Activated B cell treated with CpG ODN at 0.5 μM for 24 hours (primary cell): ENCODE data around the gene KRTAP3-1. TPM values are rescaled to one million over a fixed set of nuclear protein-coding genes. Genes with fewer than 3 reads are reported as not detected.

Experiments used
- ATAC-seq: fragments of 200-7000 bp; cut with Tn5 transposase; one replicate; pipeline ENCODE4 v1.10.0; 2021; ENCODE audit warnings: low read depth, mild to moderate bottlenecking, moderate library complexity
- CTCF ChIA-PET: fragments of 350-600 bp; sonication (Branson Sonifier 250); formaldehyde crosslinking; loops from one replicate; lab custom pipeline; 2021; ENCODE audit warnings: antibody characterized with exemption; lab: Charles Lee
- POLR2A ChIA-PET: fragments of 350-600 bp; sonication (Branson Sonifier 250); formaldehyde crosslinking; loops from one replicate; lab custom pipeline; 2021; ENCODE audit warnings: antibody characterized with exemption; lab: Charles Lee
- DNase-seq: peaks from one replicate; pipeline ENCODE4 v3.0.0; 2022
- H3K27ac Mint-ChIP-seq: one replicate; pipeline ENCODE4 v1.8.0; 2020; ENCODE audit warnings: mixed read lengths
- H3K27me3 Mint-ChIP-seq: one replicate; pipeline ENCODE4 v1.8.0; 2021; ENCODE audit warnings: mixed read lengths
- H3K36me3 Mint-ChIP-seq: one replicate; pipeline ENCODE4 v1.8.0; 2021; ENCODE audit warnings: low read depth, mixed read lengths
- H3K4me1 Mint-ChIP-seq: one replicate; pipeline ENCODE4 v1.8.0; 2021; ENCODE audit warnings: mixed read lengths
- H3K4me3 Mint-ChIP-seq: one replicate; pipeline ENCODE4 v1.8.0; 2020; ENCODE audit warnings: mild to moderate bottlenecking, mixed read lengths
- H3K9me3 Mint-ChIP-seq: one replicate; pipeline ENCODE4 v1.8.0; 2020; ENCODE audit warnings: mixed read lengths
- intact Hi-C: fragments of 100-400 bp; cut with micrococcal nuclease; formaldehyde crosslinking; loops from one replicate; pipeline ENCODE4 v1.15.1; 2024
- total RNA-seq: library from RNA; stranded (reverse); gene quantifications from 2 replicates; pipeline ENCODE4 v1.2.3, GENCODE V29; 2022
- TF ChIP-seq, protein P1 (sequence below): fragments of 200-600 bp; IDR thresholded peaks from one replicate; pipeline ENCODE4 v1.8.0; 2022; ENCODE audit warnings: antibody characterized with exemption, mild to moderate bottlenecking

KRTAP3-1 gene
- total RNA-seq, 1 donor from 2014 or later = not detected

- Mint-ChIP-seq H3K36me3 (no peaks in the 10 kb centered on the region), H3K4me1 (no peaks in the 10 kb centered on the region), H3K27ac (no peak overlapping the region), H3K4me3 (no peak overlapping the region), H3K27me3 (peaks cover 25% of the 10 kb centered on the region), H3K9me3 (no peaks in the 10 kb centered on the region)
- TF ChIP-seq, protein P1, sequence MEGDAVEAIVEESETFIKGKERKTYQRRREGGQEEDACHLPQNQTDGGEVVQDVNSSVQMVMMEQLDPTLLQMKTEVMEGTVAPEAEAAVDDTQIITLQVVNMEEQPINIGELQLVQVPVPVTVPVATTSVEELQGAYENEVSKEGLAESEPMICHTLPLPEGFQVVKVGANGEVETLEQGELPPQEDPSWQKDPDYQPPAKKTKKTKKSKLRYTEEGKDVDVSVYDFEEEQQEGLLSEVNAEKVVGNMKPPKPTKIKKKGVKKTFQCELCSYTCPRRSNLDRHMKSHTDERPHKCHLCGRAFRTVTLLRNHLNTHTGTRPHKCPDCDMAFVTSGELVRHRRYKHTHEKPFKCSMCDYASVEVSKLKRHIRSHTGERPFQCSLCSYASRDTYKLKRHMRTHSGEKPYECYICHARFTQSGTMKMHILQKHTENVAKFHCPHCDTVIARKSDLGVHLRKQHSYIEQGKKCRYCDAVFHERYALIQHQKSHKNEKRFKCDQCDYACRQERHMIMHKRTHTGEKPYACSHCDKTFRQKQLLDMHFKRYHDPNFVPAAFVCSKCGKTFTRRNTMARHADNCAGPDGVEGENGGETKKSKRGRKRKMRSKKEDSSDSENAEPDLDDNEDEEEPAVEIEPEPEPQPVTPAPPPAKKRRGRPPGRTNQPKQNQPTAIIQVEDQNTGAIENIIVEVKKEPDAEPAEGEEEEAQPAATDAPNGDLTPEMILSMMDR = no peak
- intact Hi-C loops = no loop called here
- ChIA-PET POLR2A (no interaction called here), CTCF (no interaction called here)
- DNase-seq (no peak), ATAC-seq (no peak)
Measured at GRCh38 chr17:40975516-40975915, 33.4 kb downstream of the KRTAP3-1 start.

DNA sequence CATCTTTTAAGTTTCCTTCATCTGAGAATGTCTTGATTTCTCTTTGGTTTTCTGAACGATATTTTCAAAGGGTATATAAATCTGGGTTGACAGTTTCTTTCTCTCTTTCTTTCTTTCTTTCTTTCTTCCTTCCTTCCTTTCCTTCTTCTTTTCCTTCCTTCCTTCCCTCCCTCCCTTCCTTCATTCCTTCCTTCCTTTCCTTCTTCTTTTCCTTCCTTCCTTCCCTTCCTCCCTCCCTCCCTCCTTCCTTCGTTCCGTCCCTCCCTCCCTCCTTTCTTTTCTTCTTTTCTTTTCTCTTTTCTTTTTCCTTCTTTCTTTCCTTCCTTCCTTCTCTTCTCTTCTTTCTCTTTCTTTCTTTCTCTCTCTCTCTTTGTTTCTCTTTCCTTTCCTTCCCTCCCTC is 34.6 kb downstream of the KRTAP3-1 start:
- DNase-seq (no peak), ATAC-seq (no peak)
- Mint-ChIP-seq H3K4me1 (no peaks in the 10 kb centered on the region), H3K4me3 (no peak overlapping the region), H3K27ac (no peak overlapping the region), H3K36me3 (no peaks in the 10 kb centered on the region), H3K27me3 (peaks cover 22% of the 10 kb centered on the region), H3K9me3 (no peaks in the 10 kb centered on the region)
- CTCF ChIA-PET = no interaction called here
- intact Hi-C loops = no loop called here
- POLR2A ChIA-PET = interaction anchor here (1.0 kb wide), 1 partner anchor 519 kb away, joined by 3 read pairs; no protein-coding TSS in a partner anchor
- TF ChIP-seq, protein P1 = no peak

- DNase-seq = no peak
- CTCF ChIA-PET = no interaction called here
Measured at GRCh38 chr17:40967582-40967981, 41.3 kb downstream of the KRTAP3-1 start.

DNA sequence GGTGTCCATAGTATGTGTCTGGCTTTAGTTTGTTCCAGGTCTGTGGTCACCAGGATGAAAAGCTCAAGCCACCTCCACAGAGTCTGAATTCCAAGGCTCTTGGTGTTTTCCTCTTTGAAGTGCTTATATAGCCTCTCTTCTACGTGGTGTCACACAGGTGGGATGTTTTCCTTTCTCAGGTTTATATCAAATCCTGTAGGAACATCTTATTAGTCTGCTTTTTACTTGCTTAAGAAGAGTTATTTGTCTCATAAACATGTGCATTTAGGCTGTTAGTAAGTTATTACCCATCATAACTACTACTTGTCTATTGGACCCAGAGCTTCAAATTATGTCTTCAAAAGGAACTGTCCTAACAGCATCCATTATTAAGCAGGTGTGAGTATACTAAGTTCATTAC is 42.1 kb downstream of the KRTAP3-1 start, which contains the start of gene KRT39:
Gene KRT39, minus strand, starts transcription at position 101 of the 400 bp plus-strand sequence. Its CDS starts 92 bp downstream, at position 9.
- Mint-ChIP-seq H3K9me3 (no peaks in the 10 kb centered on the region), H3K4me1 (no peaks in the 10 kb centered on the region), H3K4me3 (no peak within 1 kb of the TSS), H3K27ac (no peak within 1 kb of the TSS), H3K27me3 (peaks cover 19% of the 10 kb centered on the region), H3K36me3 (no peaks in the 10 kb centered on the region)
- ChIA-PET CTCF (no interaction called here), POLR2A (no interaction called here)
- intact Hi-C loops = no loop called here
- TF ChIP-seq, protein P1 = no peak
- no peak for DNase-seq
- no peak for ATAC-seq

More at GRCh38 chr17:40967582-40967981, 41.3 kb downstream of the KRTAP3-1 start:
- H3K4me3 Mint-ChIP-seq = no peak overlapping the region
- H3K27me3 Mint-ChIP-seq = peaks cover 19% of the 10 kb centered on the region
- intact Hi-C loops = no loop called here
- H3K27ac Mint-ChIP-seq = no peak overlapping the region
- ATAC-seq = no peak
- H3K9me3 Mint-ChIP-seq = no peaks in the 10 kb centered on the region
- POLR2A ChIA-PET = no interaction called here
- no peaks in the 10 kb centered on the region for H3K4me1 Mint-ChIP-seq
- H3K36me3 Mint-ChIP-seq = no peaks in the 10 kb centered on the region
- TF ChIP-seq, protein P1 = no peak

DNA sequence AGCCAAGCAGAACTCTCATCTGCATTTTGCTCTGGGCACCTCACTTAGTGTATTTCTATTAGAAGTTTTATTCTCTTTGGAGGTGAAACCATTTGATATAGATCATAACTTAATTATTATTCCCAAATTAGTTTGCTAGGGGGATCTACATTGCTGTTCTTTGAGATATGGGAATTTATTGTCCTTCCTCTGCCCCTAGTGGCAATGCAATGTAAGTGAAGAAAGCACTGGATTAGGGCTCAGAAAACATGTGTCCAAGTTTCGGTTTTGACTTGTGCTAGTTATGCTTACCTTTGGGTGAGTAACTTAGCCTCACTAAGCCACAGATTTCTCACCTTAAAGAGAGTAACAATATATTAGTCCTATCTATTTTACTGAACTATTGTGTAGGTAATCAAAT is 45.1 kb downstream of the KRTAP3-1 start:
- TF ChIP-seq, protein P1 = no peak
- H3K9me3 Mint-ChIP-seq = no peaks in the 10 kb centered on the region
- ChIA-PET CTCF (interaction anchor here (1.0 to 1.7 kb wide), 2 partner anchors 23 to 25 kb away, joined by 3 to 4 read pairs; no protein-coding TSS in a partner anchor), POLR2A (no interaction called here)
- DNase-seq (no peak), ATAC-seq (no peak)
- peaks cover 19% of the 10 kb centered on the region for H3K27me3 Mint-ChIP-seq
- no peak overlapping the region for H3K27ac Mint-ChIP-seq
- intact Hi-C loops = no loop called here
- H3K4me1 Mint-ChIP-seq = no peaks in the 10 kb centered on the region
- no peak overlapping the region for H3K4me3 Mint-ChIP-seq
- H3K36me3 Mint-ChIP-seq = no peaks in the 10 kb centered on the region
